Esophagus muscularis mucosa (tissue), 4 donors: ENCODE results near the gene THAP4. TPM values are rescaled to one million over a fixed set of nuclear protein-coding genes. Genes with fewer than 3 reads are reported as not detected.
"Not testable (repeated sequence)": the region's sequence is repeated elsewhere in the genome, so short reads cannot be mapped to it uniquely, and the experiment has no call there.

ENCODE experiments used
- DNase-seq: peaks from one replicate; pipeline ENCODE4 v3.0.0-alpha.2; 2017; ENCODE audit errors: extremely low spot score
- H3K27ac ChIP-seq, 4 donors: fragments of 200-600 bp; sonication (generic); replicated peaks in 1 of 4; 1 replicate in 3 of 4; 2 replicates in 1 of 4; pipeline ENCODE4 v1.5.1; 2016 to 2019; ENCODE audit warnings: mild to moderate bottlenecking in 1 of 4
- H3K27me3 ChIP-seq, 4 donors: fragments of 200-600 bp; sonication (generic); one replicate each; pipeline versions ENCODE4 v1.5.1 to v1.6.0; 2016 to 2019
- H3K36me3 ChIP-seq, 4 donors: fragments of 200-600 bp; sonication (generic); one replicate each; pipeline ENCODE4 v1.5.1; 2016 to 2019
- H3K4me1 ChIP-seq, 4 donors: fragments of 200-600 bp; sonication (generic); one replicate each; pipeline ENCODE4 v1.5.1; 2016 to 2019
- H3K4me3 ChIP-seq, 4 donors: fragments of 200-600 bp; sonication (generic); 1 replicate in 2 of 4; 2 replicates in 2 of 4; pipeline ENCODE4 v1.5.1; 2016 to 2019; ENCODE audit warnings: mild to moderate bottlenecking in 4 of 4, moderate library complexity in 1 of 4
- H3K9me3 ChIP-seq, 4 donors: fragments of 200-600 bp; sonication (generic); 1 replicate in 3 of 4; 2 replicates in 1 of 4; pipeline ENCODE4 v1.5.1; 2016 to 2019
- EP300 ChIP-seq: sonication (generic); formaldehyde crosslinking; IDR thresholded peaks from one replicate; pipeline ENCODE4 v1.6.1; 2017; ENCODE audit warnings: antibody characterized with exemption
- POLR2A ChIP-seq: fragments of 450-650 bp; IDR thresholded peaks from one replicate; pipeline ENCODE4 v1.6.1; 2017; ENCODE audit warnings: antibody characterized with exemption, moderate library complexity, mild to moderate bottlenecking, low read depth
- POLR2AphosphoS5 ChIP-seq, 2 donors: sonication (generic); formaldehyde crosslinking; IDR thresholded peaks; one replicate each; pipeline ENCODE4 v1.6.1; 2017; ENCODE audit warnings: antibody characterized with exemption in 2 of 2
- WGBS: methylation state at CpG from one replicate; pipeline ENCODE4 v1.1.5; 2018; 5-methylcytosine and 5-hydroxymethylcytosine counted together
- intact Hi-C: fragments of 100-400 bp; cut with DNase I; formaldehyde crosslinking; loops from one replicate; pipeline ENCODE4 v1.15.1; 2023
- total RNA-seq, 4 donors: library from RNA; depleted of rRNA; stranded (reverse); fragments of >200 nt; gene quantifications; one replicate each; pipeline versions ENCODE4 v1.1.0 to v1.2.1, GENCODE V29; 2016
- TF ChIP-seq, protein P1 (sequence below), 3 experiments: fragments of 200-600 bp in 2 of 3; fragments of 450-650 bp in 1 of 3; sonication (generic) in 2 of 3; IDR thresholded peaks; one replicate each; pipeline ENCODE4 v1.5.1; 2017 to 2019; ENCODE audit warnings: antibody characterized with exemption in 3 of 3, mild to moderate bottlenecking in 2 of 3, moderate library complexity in 1 of 3

Gene THAP4
- total RNA-seq, 4 donors from 2014 or later, result 37.0 to 69.8 (median 49.6) TPM

DNA sequence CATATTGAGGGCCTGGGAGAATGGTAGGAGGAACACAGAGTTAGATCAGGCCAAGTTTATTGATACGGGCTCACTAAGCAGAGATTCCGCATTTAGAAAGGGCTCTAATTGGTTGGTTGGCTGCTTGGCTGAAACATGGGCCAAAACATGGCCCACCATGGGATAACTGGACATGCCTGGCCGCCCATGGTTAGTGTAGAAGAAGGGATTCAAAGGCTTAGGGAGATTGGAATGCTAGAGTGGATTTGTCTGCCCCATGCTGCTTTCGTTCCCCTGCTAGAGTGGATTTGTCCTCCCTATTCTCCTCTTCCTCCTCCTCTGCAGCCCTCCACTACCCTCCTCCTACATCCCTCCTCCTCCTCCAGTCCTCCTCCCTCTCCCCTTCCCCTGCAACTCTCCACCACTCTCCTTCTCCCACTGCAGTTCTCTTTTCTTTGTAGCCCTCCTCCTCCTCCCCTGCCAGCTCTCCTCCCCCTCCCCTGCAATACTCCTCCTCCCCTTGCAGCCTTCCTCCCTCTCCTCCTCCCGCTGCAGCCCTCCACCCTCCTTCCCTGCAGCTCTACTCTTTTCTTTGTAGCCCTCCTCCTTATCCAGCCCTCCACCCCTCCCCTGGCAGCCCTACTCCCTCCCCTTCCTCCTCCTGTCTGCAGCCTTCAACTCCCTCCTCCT lies 61.2 kb downstream of the THAP4 start:
- peaks cover 10 to 28% (median 24%) of the 10 kb centered on the region in 4 donors for H3K4me1 ChIP-seq
- H3K36me3 ChIP-seq, result peaks cover 8 to 38% (median 28%) of the 10 kb centered on the region in 4 donors
- H3K27ac ChIP-seq, result peak overlapping the region in 1 of 4 donors; percentile 23
- 79% methylated on average over 5 of the region's 5 CpGs for WGBS
- intact Hi-C loops, result no loop called here
- H3K27me3 ChIP-seq, result no peaks in the 10 kb centered on the region
- TF ChIP-seq, protein P1, sequence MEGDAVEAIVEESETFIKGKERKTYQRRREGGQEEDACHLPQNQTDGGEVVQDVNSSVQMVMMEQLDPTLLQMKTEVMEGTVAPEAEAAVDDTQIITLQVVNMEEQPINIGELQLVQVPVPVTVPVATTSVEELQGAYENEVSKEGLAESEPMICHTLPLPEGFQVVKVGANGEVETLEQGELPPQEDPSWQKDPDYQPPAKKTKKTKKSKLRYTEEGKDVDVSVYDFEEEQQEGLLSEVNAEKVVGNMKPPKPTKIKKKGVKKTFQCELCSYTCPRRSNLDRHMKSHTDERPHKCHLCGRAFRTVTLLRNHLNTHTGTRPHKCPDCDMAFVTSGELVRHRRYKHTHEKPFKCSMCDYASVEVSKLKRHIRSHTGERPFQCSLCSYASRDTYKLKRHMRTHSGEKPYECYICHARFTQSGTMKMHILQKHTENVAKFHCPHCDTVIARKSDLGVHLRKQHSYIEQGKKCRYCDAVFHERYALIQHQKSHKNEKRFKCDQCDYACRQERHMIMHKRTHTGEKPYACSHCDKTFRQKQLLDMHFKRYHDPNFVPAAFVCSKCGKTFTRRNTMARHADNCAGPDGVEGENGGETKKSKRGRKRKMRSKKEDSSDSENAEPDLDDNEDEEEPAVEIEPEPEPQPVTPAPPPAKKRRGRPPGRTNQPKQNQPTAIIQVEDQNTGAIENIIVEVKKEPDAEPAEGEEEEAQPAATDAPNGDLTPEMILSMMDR (IDR thresholded peaks at IDR 0.05), result no peak
- TF ChIP-seq EP300 (no peak), POLR2A (no peak), POLR2AphosphoS5 (IDR thresholded peaks at IDR 0.05) (no peak)
- no peaks in the 10 kb centered on the region for H3K9me3 ChIP-seq
- DNase-seq, result no peak
- no peak overlapping the region for H3K4me3 ChIP-seq

DNA sequence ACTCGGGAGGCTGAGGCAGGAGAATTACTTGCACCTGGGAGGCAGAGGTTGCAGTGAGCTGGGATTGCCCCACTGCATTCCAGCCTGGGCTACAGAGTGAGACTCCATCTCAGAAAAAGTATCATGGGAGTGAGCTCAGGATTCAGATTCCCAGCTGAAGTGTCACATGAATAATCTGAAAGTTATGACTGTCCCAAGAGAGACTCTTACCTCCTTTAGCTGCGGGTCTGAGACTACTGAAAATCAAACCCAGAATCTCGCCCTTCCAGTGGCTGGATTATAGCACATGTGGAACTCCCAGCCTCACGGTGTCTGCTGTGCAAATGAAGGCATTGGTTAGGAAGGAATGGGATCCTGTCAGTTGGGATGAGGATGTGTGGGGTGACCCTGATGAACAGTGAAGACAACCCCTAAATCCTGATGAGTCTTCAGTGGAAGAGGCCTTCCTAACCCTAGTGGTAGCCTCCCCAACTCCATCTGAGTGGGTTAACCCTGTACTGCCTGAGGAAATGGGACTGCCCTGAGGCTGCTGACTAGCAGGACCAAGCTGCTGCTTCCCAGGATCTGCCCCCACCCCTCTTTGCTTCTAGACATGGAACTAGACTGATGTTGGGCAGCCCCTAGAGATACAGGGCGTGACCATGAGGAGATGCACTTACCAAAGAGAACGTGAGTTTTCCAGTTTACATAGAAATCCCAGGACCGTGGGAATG lies 61.9 kb downstream of the THAP4 start:
- Histone ChIP-seq H3K27ac (no peak overlapping the region), H3K36me3 (peaks cover 8 to 38% (median 28%) of the 10 kb centered on the region in 4 donors), H3K27me3 (no peaks in the 10 kb centered on the region), H3K4me3 (no peak overlapping the region), H3K9me3 (no peaks in the 10 kb centered on the region), H3K4me1 (peaks cover 10 to 28% (median 24%) of the 10 kb centered on the region in 4 donors)
- no peak for DNase-seq
- 79% methylated on average over 7 of the region's 7 CpGs for WGBS
- TF ChIP-seq EP300 (no peak), POLR2A (no peak), POLR2AphosphoS5 (IDR thresholded peaks at IDR 0.05) (no peak)
- TF ChIP-seq, protein P1 (IDR thresholded peaks at IDR 0.05), result no peak
- intact Hi-C loops, result no loop called here

DNA sequence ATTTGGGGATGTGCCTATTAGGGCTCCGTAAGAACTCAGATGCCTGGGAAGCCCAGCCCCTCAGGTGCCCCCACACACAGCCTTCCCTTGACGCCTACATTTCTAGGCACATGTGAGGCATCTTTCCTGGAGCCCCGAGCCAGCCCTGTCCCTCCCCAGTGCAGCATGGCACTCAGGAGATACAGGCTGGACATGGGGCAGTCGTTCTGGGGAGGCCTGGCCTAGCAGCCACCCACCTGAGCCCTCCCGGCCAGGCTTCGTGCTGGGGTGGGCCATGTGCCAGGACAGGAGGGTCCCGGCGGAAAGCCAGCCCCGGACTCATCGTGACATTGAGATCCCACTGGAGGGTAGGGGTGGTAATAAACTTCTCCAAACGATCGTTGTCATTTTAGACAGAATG lies 63.2 kb downstream of the THAP4 start:
- Histone ChIP-seq H3K9me3 (no peaks in the 10 kb centered on the region), H3K4me1 (peaks cover 10 to 38% (median 30%) of the 10 kb centered on the region in 4 donors), H3K4me3 (no peak overlapping the region), H3K36me3 (peaks cover 8 to 38% (median 30%) of the 10 kb centered on the region in 4 donors), H3K27ac (no peak overlapping the region), H3K27me3 (no peaks in the 10 kb centered on the region)
- intact Hi-C loops, result no loop called here
- 89% methylated on average over 4 of the region's 12 CpGs for WGBS
- TF ChIP-seq, protein P1 (IDR thresholded peaks at IDR 0.05), result no peak
- no peak for TF ChIP-seq POLR2AphosphoS5 (IDR thresholded peaks at IDR 0.05)
- no peak for DNase-seq

DNA sequence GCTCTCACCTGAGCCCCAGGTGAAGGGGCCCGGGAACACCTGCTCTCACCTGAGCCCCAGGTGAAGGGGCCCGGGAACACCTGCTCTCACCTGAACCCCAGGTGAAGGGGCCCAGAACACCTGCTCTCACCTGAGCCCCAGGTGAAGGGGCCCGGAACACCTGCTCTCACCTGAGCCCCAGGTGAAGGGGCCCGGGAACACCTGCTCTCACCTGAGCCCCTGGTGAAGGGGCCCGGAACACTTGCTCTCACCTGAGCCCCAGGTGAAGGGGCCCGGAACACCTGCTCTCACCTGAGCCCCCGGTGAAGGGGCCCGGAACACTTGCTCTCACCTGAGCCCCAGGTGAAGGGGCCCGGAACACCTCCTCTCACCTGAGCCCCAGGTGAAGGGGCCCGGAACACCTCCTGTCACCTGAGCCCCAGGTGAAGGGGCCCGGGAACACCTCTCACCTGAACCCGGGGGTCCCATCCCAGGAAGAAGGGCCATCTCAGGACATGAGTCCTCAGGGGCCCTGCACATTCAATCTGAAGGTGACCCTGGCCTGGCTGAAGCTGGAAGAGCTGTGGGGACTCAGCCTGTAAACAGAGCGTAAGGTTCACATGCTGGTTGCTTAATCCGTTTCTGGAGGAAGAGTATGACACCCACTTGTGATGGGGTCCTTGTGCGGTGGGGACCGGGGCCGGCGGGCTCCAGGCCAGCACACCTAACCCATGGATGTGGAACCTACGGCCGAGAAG lies 63.9 kb downstream of the THAP4 start:
- DNase-seq, H3K27me3 ChIP-seq, intact Hi-C loops, H3K9me3 ChIP-seq, H3K27ac ChIP-seq, H3K4me3 ChIP-seq: not testable (repeated sequence)
- 92% methylated on average over 9 of the region's 20 CpGs for WGBS
- Histone ChIP-seq H3K36me3 (peaks cover 8 to 38% (median 30%) of the 10 kb centered on the region in 4 donors), H3K4me1 (peaks cover 6 to 41% (median 31%) of the 10 kb centered on the region in 4 donors)
